Activated CD4-positive, alpha-beta T cell treated with anti-CD3 and anti-CD28 coated beads, Interleukin-2, amount 50 U/mL, for 4 hours (primary cell): ENCODE measurements around the gene C9orf43.
"Not testable (repeated sequence)": the region's sequence is repeated elsewhere in the genome, so short reads cannot be mapped to it uniquely, and the experiment has no call there.

Experiments used
- DNase-seq, 2 experiments: peaks; one replicate each; pipeline ENCODE4 v3.0.0-alpha.2; 2020

Gene C9orf43, protein sequence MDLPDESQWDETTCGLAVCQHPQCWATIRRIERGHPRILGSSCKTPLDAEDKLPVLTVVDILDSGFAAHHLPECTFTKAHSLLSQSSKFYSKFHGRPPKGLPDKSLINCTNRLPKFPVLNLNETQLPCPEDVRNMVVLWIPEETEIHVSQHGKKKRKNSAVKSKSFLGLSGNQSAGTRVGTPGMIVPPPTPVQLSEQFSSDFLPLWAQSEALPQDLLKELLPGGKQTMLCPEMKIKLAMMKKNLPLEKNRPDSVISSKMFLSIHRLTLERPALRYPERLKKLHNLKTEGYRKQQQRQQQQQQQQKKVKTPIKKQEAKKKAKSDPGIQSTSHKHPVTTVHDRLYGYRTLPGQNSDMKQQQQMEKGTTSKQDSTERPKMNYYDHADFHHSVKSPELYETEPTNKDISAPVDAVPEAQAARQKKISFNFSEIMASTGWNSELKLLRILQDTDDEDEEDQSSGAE

DNA sequence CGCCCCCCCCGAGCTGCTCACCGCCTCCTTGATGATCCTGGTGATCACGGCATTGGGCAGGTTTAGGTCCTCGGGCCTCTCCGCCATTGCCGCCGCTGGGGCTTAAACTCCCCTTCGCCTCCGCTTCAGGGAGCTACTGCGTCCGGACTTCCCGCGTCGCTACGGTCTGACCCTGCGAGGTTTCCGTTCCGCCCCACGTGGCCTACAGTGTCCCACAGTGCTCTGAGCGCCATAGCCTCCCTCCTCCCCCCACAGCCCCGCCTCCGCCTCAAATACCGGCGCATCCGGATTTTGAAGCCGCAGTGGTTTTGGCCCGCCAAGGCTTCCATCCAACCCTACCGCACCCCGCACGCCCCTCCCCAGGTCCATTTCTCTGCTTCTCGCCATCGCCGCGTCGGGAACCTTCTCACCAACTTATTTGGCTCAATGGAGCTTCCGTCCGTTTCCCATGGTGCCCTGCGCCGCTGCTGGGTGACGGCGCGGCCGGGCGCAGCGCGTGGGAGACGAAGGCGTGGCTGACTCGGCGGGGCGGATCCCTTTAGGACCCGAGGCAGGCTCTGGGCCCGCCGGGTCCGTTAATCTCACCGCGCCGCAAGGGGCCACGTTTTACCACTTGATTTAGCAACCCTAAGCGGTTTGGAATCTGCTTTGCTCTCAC, at the start of gene C9orf43, which contains the start of gene POLE3:
C9orf43 (plus strand) TSS at position 541 of the 658 bp plus-strand sequence. CDS start 2,747 bp downstream, outside the sequence.
POLE3 (minus strand) TSS at position 469 of the 658 bp plus-strand sequence; CDS start at position 87, 382 bp downstream.
- peak; percentile 93 to 94 for DNase-seq

DNA sequence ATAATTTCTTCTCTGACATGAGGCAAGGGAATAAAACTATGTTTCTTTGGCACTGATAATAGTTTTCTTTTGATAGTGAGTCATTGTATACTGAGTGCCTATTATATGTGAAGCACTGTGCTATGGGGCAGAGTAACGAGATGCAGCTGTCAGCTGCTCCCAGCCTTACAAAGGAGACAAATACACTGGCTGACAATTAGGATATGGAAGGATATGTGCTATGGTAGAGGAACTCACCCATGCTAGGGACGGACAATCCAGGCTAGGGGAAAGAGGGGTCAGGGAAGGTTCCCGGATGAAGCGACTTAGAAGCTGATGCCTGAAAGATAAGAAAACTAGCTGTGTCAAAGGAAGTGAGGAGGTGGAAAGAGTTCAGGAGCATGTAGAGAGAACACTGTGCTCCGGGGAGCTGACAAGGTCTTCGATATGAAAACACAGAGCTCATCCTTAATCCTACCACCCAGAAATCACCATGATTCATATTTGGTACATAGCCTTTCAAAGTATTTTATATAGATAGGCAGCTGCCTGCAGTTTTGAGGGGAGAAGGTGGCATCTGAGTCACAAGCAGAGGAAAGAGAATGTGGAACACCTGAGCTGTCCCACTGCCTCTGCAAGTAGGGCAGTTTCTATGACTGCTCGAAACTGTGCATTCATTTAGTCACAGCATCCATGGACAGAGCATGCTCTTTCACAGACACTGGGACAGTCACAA, 49.1 kb upstream of the C9orf43 start:
- no peak for DNase-seq

DNA sequence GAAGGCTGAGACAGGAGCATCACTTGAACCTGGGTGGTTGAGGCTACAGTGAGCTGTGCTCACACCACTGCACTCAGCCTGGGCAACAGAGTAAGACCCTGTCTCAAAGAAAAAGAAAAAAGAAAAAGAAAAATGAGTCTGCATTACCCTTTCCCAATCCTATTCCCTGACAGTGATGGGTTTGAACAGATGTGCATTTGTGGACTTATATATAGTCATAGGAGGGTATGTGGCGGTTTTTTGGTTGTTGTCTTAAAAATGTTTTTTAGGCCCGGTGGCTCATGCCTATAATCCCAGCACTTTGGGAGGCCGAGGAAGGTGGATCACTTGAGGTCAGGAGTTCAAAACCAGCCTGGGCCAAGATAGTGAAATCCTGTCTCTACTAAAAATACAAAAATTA, 47.2 kb upstream of the C9orf43 start:
- DNase-seq, result no peak

DNA sequence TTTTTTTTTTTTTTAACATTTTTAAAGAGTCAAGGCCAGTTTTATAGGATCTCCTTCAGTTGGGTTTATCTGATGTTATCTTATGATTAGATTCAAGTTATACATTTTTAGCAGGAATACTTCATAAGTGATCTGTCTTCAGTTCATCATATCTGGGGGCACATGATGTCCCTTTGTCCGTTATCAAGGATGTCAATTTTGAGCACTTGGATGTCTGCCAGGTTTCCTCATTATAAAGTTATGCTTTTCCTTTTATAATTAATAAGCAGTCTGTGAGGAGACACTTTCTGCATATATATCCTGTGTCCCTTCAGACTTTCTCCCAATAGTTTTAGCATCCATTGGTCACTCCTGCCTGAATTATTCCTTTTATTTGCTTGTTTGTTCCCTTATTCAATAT, 45.6 kb upstream of the C9orf43 start:
- DNase-seq, result no peak

DNA sequence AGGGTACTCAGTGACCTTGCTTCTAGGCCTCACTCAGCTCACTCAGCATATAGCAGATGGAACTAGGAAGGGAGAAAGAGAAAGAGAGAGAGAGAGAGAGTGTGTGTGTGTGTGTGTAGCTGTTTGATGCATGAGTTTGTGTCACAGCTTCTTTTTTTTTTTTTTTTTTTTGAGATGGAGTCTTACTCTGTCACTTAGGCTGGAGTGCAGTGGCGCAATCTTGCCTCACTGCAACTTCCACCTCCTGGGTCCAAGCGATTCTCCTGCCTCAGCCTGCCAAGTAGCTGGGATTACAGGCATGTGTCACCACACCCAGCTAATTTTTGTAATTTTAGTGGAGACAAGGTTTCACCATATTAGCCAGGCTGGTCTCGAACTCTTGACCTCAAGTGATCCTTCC, 44.9 kb upstream of the C9orf43 start:
- DNase-seq, result not testable (repeated sequence)

DNA sequence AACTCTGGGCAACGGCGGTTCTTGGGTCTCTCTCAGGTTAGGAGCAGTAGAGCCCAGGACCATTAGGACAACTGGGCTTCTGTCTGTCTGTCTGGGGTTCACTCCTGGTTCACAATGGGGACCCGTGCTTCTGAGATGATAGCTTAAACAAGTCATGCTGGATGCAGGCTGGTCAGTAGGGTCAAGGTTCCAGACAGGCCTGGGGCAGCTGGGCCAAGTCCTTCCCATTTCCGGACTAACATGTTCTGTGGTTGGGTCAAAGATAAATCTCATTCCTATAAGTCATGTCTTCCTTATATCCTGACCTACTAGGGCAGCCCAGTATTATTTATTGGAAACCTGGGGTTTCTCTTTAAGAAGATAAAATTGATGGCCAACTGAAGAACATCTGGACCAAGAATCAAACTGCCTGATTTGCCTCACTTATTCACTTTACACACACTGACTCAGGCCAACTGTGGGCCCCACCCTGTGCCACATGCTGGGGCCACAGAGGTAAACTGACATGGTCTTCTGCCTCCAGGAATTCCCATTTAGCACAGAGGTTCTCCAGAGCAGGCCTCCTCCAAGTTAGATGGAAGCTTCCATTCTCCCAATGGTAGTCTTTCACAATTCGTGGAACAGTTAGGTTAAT, 42.1 kb upstream of the C9orf43 start:
- DNase-seq, result no peak

DNA sequence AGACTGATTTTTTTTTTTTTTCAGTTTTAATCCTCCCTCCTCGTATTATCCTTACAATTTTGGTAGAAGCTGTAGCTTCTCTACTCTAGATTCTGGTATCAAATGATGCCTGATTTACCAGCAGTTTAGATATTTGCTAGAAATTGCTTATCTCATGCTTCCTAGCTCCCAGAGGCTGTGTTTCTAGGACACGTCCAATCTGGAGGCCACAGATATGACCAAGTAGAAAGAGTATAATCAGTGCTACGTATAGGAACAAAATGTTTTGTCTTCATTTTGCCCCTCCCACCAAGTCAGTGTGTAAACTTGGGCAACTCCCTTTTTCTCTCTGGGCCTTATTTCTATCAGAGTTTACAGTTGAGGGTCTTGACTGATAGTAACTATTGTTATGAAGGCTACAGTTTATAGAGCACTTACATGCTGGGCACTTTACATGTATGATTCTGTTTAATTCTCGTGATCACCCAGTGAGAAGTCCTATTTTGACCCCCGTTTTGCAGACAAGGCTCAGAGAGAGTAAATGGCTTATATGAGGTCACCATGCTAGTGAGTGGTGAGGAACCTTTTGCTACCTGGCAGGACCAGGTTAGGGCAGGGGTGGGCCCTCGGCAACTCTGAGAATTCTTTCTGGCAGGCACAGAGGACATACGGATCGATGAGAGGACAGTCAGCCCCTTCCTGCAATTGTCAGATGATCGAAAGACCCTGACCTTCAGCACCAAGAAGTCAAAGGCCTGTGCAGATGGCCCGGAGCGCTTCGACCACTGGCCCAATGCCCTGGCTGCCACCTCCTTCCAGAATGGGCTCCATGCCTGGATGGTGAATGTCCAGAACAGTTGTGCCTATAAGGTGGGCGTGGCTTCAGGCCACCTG, 41.3 kb upstream of the C9orf43 start:
- no peak for DNase-seq

DNA sequence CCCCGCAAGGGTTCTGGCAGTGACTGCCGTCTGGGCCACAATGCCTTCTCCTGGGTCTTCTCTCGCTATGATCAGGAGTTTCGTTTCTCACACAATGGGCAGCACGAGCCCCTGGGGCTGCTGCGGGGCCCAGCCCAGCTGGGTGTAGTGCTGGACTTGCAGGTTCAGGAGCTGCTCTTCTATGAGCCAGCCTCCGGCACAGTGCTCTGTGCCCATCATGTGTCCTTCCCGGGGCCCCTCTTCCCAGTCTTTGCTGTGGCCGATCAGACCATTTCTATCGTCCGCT, 40.7 kb upstream of the C9orf43 start:
- no peak for DNase-seq

DNA sequence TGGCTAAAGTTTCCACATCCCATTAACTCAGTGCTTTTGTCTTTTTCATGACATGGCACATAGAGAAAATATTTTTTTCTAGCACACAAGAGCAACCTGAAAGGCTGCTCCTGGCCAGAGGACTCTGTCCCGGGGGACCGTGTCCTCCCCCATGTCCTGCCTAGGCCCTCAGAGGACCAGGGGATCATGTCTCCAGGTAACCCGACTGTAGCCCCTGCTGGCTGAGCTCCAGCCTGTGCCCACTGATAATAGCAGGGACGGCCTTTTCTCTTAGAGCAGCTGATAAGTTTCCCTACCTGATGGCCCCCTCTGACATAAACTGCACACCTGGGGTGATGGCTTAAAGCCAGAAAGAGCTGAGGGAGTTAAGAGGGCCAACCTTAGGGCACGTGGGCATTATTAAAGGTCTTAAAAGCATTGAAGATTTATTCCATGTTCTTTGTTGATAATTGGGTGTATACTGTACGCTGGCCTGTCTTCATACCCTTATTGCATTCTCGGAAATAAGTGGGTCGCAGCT, 39.7 kb upstream of the C9orf43 start:
- no peak for DNase-seq

DNA sequence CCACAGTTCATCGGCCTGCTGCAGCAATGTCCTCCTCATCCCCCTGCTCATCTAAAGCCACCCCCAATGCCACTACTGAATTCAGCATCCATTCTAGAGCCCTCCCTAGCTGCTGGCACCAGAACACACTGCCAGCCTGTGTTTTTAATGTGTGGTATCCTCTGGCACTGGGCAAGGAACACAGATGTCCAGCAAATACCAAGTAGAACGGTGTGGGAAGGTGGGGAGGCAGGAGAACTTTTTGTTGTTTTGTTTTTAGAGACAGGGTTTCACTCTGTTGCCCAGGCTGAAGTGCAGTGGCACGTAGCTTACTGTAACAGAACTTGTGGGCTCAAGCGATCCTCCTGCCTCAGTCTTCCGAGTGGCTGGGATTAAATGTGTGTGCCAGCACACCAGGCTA, 38.5 kb upstream of the C9orf43 start:
- no peak for DNase-seq

DNA sequence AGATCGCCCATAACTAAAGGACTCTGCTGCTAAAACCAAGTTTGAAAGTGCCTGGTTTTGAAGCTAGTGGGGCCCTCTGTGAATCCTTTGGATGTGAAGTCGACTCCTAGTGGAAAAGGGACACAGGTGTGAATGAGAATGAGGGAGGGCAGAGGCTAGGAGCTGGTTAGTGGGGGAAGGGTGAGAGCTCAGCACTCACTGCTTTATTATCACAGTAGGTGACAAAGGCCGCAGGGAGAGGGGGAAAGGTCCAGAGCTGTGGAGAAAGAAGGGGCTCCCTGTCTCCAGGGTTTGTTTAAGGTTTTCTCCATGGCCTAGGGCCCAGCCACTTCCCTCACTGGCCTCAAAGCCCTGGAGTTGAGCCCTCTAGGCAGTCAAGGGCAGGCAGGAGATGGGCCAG, 37.3 kb upstream of the C9orf43 start:
- no peak for DNase-seq

DNA sequence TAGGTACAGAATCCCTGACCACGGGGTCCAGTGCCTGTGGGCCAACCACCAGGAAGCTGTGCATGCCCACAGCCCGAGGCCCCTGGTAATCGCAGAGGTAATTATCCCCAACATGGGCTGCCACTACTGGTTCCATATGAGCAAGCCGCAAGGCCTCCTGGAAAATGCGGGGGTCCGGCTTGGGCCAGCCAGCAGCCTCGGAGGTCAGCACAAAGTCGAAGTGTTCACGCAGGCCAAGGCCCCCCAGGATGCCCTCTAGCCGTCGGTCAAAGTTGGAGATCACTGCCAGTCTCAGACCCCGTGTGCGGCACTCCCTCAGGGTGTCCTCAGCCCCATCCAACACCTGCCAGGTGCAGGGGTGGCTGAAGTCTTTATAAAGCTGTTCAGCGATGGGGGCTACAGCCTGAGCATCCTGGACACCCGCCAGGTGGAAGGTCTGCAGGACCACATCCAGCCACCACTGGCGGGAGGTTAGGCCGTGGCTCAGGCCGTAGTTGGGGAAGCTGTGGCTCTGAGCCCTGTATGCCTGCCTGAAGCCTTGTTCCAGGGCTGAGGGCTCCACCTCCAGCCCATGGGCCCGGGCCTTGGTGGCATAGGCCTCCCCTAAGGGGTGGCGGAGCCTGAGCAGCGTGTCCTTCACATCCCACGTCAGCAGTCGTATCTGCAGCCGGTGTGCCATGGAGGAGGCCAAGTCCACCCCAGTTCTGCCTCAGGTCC, 36.7 kb upstream of the C9orf43 start:
- DNase-seq, result no peak

DNA sequence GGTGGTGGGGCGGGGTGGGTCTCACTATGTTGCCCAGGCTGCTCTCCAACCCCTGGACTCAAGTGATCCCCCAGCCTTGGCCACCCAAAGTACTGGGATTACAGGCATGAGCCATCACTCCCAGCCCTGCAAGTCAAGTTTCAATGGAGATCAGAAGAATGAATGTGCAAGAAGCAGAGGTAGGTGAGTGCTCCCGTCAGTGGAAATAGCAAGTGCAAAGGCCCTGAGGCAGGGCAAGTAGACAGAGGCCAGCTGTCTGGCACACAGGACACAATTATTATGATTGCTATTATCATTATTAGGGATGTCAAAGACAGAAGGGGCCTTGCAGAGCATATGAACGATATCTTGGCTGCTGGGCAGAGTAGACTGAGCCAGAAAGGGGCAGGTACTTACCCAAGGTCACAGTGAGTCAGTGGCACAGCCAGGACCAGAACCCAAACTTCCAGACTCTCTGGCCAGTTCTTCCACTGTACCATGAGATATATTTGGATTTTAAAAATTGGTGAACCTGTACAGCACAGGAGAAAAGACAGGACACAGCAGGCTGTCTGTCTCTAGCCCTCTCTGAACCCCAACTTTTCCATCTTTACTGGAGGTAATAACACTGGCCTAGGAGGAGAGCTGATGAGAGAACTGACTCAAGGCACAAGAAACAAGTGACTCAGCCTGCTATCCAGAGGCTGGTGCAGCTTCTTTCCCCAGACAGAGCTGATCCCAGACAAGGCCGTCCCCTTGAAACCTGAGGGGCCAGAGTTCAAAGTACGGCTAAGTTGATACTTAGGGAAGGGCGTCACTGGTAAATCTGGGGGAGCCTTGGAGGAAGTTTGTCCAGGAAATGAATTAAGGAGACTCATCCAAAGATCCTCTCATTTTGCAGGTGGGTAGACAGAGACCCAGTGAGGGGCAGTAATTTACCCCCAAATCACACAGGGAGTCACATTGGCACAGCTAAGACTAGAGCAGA, 35.2 kb upstream of the C9orf43 start:
- DNase-seq, result no peak

DNA sequence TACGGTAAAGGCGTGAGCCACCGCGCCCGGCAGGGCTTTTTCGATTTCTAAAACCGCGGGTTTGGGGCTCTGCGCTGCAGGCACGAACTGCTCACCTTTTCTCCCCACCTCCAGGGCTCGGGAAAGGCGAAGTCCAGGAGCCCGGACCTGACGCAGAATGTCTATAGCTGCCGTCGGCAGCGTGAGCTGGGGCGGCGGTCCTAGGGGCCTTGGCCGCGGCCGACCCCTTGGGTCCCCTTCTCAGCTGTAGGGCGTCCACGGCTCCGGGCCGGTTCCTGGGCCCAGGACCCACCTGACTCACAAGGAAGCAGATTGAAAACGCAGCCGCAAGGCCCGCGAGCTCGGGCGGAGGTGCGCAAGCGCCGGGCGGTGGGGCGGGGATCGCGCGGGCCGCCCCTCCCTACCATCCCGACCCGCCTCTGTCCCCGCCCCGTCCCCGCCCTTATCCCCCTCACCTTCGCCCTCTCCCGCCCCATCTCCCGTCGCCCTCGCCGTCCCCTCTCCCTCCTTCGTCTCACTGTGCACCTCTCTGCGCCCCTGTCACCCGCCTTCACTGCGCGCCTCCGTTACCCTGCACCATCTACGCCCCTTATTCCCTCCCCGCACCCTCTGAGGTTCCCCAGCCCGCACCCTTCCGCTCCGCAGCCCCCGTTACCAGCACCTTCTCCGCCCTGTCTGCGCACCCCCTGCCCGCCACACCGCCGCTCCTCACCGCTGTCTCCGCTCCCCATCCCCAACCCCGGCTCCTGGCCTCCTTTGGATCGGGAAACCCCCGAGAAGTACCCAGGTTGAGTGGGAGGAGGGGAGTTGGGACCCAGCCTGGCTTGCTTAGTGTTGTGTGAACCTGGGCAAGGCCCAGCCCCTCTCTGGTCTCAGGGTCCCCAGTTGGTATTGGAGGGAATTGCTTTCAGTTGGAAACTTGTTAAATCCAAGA, 33.6 kb upstream of the C9orf43 start, which contains the start of gene HDHD3:
HDHD3 (minus strand) TSS at position 353 of the 934 bp plus-strand sequence. CDS start 2,632 bp downstream, outside the sequence.
- DNase-seq, result peak; percentile 58 to 66

DNA sequence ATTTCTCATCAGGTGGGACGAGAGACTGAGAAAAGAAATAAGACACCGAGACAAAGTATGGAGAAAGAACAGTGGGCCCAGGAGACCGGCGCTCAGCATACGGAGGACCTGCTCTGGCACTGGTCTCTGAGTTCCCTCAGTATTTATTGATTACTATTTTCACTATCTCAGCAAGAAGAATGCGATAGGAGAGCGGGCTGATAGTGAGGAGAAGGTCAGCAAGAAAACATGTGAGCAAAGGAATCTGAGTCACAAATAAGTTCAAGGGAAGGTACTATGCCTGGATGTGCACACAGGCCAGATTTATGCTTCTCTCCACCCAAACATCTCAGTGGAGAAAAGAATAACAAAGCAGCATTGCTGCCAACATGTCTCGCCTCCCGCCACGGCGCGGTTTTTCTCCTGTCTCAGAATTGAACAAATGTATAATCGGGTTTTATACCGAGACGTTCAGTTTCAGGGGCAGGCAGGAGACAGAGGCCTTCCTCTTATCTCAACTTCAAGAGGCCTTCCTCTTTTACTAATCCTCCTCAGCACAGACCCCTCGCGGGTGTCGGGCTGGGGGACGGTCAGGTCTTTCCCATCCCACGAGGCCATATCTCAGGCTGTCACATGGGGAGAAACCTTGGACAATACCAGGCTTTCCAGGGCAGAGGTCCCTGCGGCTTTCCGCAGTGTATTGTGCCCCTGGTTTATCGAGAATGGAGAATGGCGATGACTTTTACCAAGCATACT, 31.3 kb upstream of the C9orf43 start:
- not testable (repeated sequence) for DNase-seq

DNA sequence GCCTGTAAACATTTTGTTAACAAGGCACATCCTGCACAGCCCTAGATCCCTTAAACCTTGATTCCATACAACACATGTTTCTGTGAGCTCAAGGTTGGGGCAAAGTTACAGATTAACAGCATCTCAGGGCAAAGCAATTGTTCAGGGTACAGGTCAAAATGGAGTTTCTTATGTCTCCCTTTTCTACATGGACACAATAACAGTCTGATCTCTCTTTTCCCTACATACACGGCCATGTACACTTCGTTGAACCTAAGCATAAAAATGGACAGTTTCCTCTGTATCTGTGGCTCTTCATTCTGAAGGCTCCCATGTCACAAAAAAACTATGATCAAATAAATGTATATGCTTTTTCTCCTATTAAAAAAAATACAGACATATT, 30.7 kb upstream of the C9orf43 start:
- not testable (repeated sequence) for DNase-seq

DNA sequence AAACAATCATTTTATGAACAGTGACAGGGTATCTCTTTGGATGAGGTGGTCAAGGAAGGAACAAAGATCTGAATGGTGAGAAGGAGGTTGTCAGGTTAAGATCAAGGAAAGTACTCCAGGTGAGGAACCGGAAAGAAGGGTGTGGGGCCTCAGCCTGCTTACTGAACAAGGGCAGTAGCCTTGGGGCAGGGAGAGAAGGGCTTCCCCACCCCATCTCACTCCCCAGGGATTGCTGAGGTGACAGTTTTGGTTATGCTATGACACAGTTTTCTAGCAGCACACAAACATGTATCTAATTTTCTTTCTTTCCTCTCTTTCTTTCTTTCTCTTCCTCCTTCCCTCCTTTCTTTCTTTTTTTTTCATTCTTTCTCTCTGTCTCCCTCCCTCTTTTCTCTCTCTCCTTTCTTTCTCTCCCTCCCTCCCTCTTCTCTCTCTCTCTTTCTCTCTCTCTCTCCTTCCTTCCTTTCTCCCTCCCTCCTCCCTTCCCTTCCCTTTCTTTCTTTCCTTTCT, 29.6 kb upstream of the C9orf43 start:
- no peak for DNase-seq

DNA sequence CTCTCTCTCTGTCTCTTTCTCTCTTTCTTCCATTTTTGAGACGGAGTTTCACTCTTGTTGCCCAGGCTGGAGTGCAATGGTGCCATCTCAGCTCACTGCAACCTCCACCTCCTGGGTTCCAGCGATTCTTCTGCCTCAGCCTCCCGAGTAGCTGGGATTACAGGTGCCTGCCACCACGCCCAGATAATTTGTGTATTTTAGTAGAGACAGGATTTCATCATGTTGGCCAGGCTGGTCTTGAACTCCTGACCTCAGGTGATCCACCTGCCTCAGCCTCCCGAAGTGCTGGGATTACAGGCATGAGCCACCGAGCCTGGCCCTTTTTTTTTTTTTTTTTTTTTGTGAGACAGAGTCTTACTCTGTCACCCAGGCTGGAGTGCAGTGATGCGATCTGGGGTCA, 29.1 kb upstream of the C9orf43 start:
- not testable (repeated sequence) for DNase-seq
